NCI-H2081 (cell line): ENCODE measurements around the gene ALK.
A peak's percentile ranks its signal among the peaks of the same experiment; 100 is the strongest.

Experiments used
- DNase-seq, 2 experiments: peaks; one replicate each; lab custom pipeline; 2025; lab: John Stamatoyannopoulos, UW

ALK gene

GRCh38 chr2:29317801-29318485 lies 603.4 kb downstream of the ALK start:
- DNase-seq, result no peak

- DNase-seq, result no peak
Observed at GRCh38 chr2:29317077-29317517, 604.3 kb downstream of the ALK start.

GRCh38 chr2:29314816-29315571 lies 606.4 kb downstream of the ALK start:
- no peak for DNase-seq

GRCh38 chr2:29311458-29311857 lies 609.9 kb downstream of the ALK start:
- DNase-seq, result no peak

GRCh38 chr2:29310650-29311348 lies 610.6 kb downstream of the ALK start:
- no peak for DNase-seq

GRCh38 chr2:29309090-29310029 lies 612.0 kb downstream of the ALK start:
- DNase-seq, result peak; percentile 64 to 65

- no peak for DNase-seq
Observed at GRCh38 chr2:29308366-29308765, 613.0 kb downstream of the ALK start.

GRCh38 chr2:29307519-29307918 lies 613.9 kb downstream of the ALK start:
- no peak for DNase-seq

- no peak for DNase-seq
Observed at GRCh38 chr2:29305762-29306161, 615.6 kb downstream of the ALK start.

- DNase-seq, result no peak
Observed at GRCh38 chr2:29304399-29305060, 616.9 kb downstream of the ALK start.

GRCh38 chr2:29296585-29296984 lies 624.8 kb downstream of the ALK start:
- DNase-seq, result no peak

GRCh38 chr2:29295845-29296244 lies 625.5 kb downstream of the ALK start:
- DNase-seq, result no peak

GRCh38 chr2:29293830-29294438 lies 627.5 kb downstream of the ALK start:
- DNase-seq, result no peak

- no peak for DNase-seq
Observed at GRCh38 chr2:29290293-29291047, 630.9 kb downstream of the ALK start.

- DNase-seq, result no peak
Observed at GRCh38 chr2:29284671-29285070, 636.7 kb downstream of the ALK start.

GRCh38 chr2:29281916-29282247 lies 639.5 kb downstream of the ALK start:
- no peak for DNase-seq

GRCh38 chr2:29281086-29281915 lies 640.1 kb downstream of the ALK start:
- peak; percentile 14 to 45 for DNase-seq

- DNase-seq, result no peak
Observed at GRCh38 chr2:29278966-29279365, 642.4 kb downstream of the ALK start.

GRCh38 chr2:29276151-29276550 lies 645.2 kb downstream of the ALK start:
- no peak for DNase-seq
